ENCODE measurements around the gene HIVEP3. TPM values are rescaled to one million over a fixed set of nuclear protein-coding genes. Genes with fewer than 3 reads are reported as not detected.

The HIVEP3 gene
- polyA plus RNA-seq, 1 donor (not counting 4 experiments of a cell fraction or from before 2014, with no cell fraction given): 1.1 TPM

GRCh38 chr1:41943717-41944116 lies 25.0 kb upstream of the HIVEP3 start:
- dilution Hi-C loops (cut with MboI; ENCODE audit: extremely low pct_ligation_motif_present, low sequenced_read_pairs): no loop called here
- H3K9me3 ChIP-seq (ENCODE audit: control insufficient read depth, low read depth, low read length): no peaks in the 10 kb centered on the region
- H2AFZ ChIP-seq (ENCODE audit: control insufficient read depth, low read length): no peak overlapping the region
- no peak for TF ChIP-seq EZH2 (IDR thresholded peaks at IDR 0.05; ENCODE audit: low read length)
- no peak for TF ChIP-seq CTCF (optimal IDR thresholded peaks at IDR 0.05 in 1 of 3, IDR thresholded peaks at IDR 0.05 in 1 of 3, conservative IDR thresholded peaks at IDR 0.05 in 1 of 3; ENCODE audit: extremely low read depth in 1 of 3, insufficient read depth in 2 of 3, low read length in 3 of 3)
- DNase-seq (ENCODE audit: low read depth, low spot score) (no peak), FAIRE-seq (no peak)
- no peaks in the 10 kb centered on the region for H3K36me3 ChIP-seq (ENCODE audit: control insufficient read depth in 2 of 2, extremely low read depth in 1 of 2, insufficient read depth in 2 of 2, low read length in 2 of 2)
- no peak overlapping the region for H3K9ac ChIP-seq (ENCODE audit: control insufficient read depth, extremely low read depth, insufficient read depth, low read length)
- no peaks in the 10 kb centered on the region for H3K79me2 ChIP-seq (ENCODE audit: control insufficient read depth, insufficient read depth, low read length)
- no peaks in the 10 kb centered on the region for H3K4me1 ChIP-seq (ENCODE audit: control insufficient read depth, extremely low read depth, insufficient read depth, low read length)
- no peak overlapping the region for H3K4me3 ChIP-seq (ENCODE audit: control insufficient read depth in 2 of 3, extremely low read depth in 1 of 3, insufficient read depth in 2 of 3, low read depth in 1 of 3, low read length in 3 of 3)
- H3K9me1 ChIP-seq (ENCODE audit: control insufficient read depth, extremely low read depth, insufficient read depth, low read length): no peaks in the 10 kb centered on the region
- no peaks in the 10 kb centered on the region for H3K27me3 ChIP-seq (ENCODE audit: control insufficient read depth, extremely low read depth, insufficient read depth, low read length)
- no peak overlapping the region for H3K4me2 ChIP-seq (ENCODE audit: control insufficient read depth, extremely low read depth, insufficient read depth, low read depth, low read length)
- no peak overlapping the region for H3K27ac ChIP-seq (ENCODE audit: control insufficient read depth, insufficient read depth, low read length)
- H4K20me1 ChIP-seq (ENCODE audit: control insufficient read depth, extremely low read depth, insufficient read depth, low read length): no peaks in the 10 kb centered on the region

GRCh38 chr1:41942278-41942677 lies 23.6 kb upstream of the HIVEP3 start:
- no peaks in the 10 kb centered on the region for H3K79me2 ChIP-seq (ENCODE audit: control insufficient read depth, insufficient read depth, low read length)

More at GRCh38 chr1:41942278-41942677, 23.6 kb upstream of the HIVEP3 start:
- Histone ChIP-seq H3K9ac (ENCODE audit: control insufficient read depth, extremely low read depth, insufficient read depth, low read length) (no peak overlapping the region), H3K9me3 (ENCODE audit: control insufficient read depth, low read depth, low read length) (no peaks in the 10 kb centered on the region), H3K4me2 (ENCODE audit: control insufficient read depth, extremely low read depth, insufficient read depth, low read depth, low read length) (no peak overlapping the region), H3K36me3 (ENCODE audit: control insufficient read depth in 2 of 2, extremely low read depth in 1 of 2, insufficient read depth in 2 of 2, low read length in 2 of 2) (no peaks in the 10 kb centered on the region), H3K4me3 (ENCODE audit: control insufficient read depth in 2 of 3, extremely low read depth in 1 of 3, insufficient read depth in 2 of 3, low read depth in 1 of 3, low read length in 3 of 3) (no peak overlapping the region), H3K27me3 (ENCODE audit: control insufficient read depth, extremely low read depth, insufficient read depth, low read length) (no peaks in the 10 kb centered on the region), H3K4me1 (ENCODE audit: control insufficient read depth, extremely low read depth, insufficient read depth, low read length) (no peaks in the 10 kb centered on the region), H3K9me1 (ENCODE audit: control insufficient read depth, extremely low read depth, insufficient read depth, low read length) (no peaks in the 10 kb centered on the region), H4K20me1 (ENCODE audit: control insufficient read depth, extremely low read depth, insufficient read depth, low read length) (no peaks in the 10 kb centered on the region), H2AFZ (ENCODE audit: control insufficient read depth, low read length) (no peak overlapping the region), H3K27ac (ENCODE audit: control insufficient read depth, insufficient read depth, low read length) (no peak overlapping the region)
- TF ChIP-seq EZH2 (IDR thresholded peaks at IDR 0.05; ENCODE audit: low read length) (no peak), CTCF (optimal IDR thresholded peaks at IDR 0.05 in 1 of 3, IDR thresholded peaks at IDR 0.05 in 1 of 3, conservative IDR thresholded peaks at IDR 0.05 in 1 of 3; ENCODE audit: extremely low read depth in 1 of 3, insufficient read depth in 2 of 3, low read length in 3 of 3) (no peak)
- dilution Hi-C loops (cut with MboI; ENCODE audit: extremely low pct_ligation_motif_present, low sequenced_read_pairs): no loop called here
- FAIRE-seq: no peak
- DNase-seq (ENCODE audit: low read depth, low spot score): no peak

Measured in keratinocyte (primary cell).